ENCODE results near the gene ISYNA1. TPM values are rescaled to one million over a fixed set of nuclear protein-coding genes. Genes with fewer than 3 reads are reported as not detected.
A peak's percentile ranks its signal among the peaks of the same experiment; 100 is the strongest.

Gene ISYNA1
- total RNA-seq, 1 donor from 2014 or later: 26.0 TPM

GRCh38 chr19:18450021-18450930, 12.3 kb upstream of the ISYNA1 start:
- DNase-seq: no peak
- no peak for ATAC-seq (ENCODE audit: poor library complexity)
- intact Hi-C loops (cut with DNase I): loop anchor here (5.0 to 10.0 kb wide), 2 partner anchors 112 to 415 kb away; no protein-coding TSS in a partner anchor

- no peak for DNase-seq
- no peak for ATAC-seq (ENCODE audit: poor library complexity)
- intact Hi-C loops (cut with DNase I): no loop called here
Observed at GRCh38 chr19:18449552-18449951, 11.6 kb upstream of the ISYNA1 start.

GRCh38 chr19:18446811-18447359, 9.0 kb upstream of the ISYNA1 start:
- ATAC-seq (ENCODE audit: poor library complexity): no peak
- no peak for DNase-seq
- intact Hi-C loops (cut with DNase I): no loop called here

GRCh38 chr19:18446145-18446810, 8.3 kb upstream of the ISYNA1 start:
- DNase-seq (no peak), ATAC-seq (ENCODE audit: poor library complexity) (no peak)
- intact Hi-C loops (cut with DNase I): no loop called here

- intact Hi-C loops (cut with DNase I): no loop called here
- DNase-seq: no peak
- ATAC-seq (ENCODE audit: poor library complexity): no peak
Observed at GRCh38 chr19:18445262-18445948, 7.5 kb upstream of the ISYNA1 start.

- DNase-seq (no peak), ATAC-seq (ENCODE audit: poor library complexity) (no peak)
- intact Hi-C loops (cut with DNase I): no loop called here
Observed at GRCh38 chr19:18444513-18444912, 6.6 kb upstream of the ISYNA1 start.

GRCh38 chr19:18443831-18444230, 5.9 kb upstream of the ISYNA1 start:
- ATAC-seq (ENCODE audit: poor library complexity) (no peak), DNase-seq (no peak)
- intact Hi-C loops (cut with DNase I): no loop called here

- intact Hi-C loops (cut with DNase I): no loop called here
- no peak for ATAC-seq (ENCODE audit: poor library complexity)
- DNase-seq: no peak
Observed at GRCh38 chr19:18443406-18443805, 5.5 kb upstream of the ISYNA1 start.

- intact Hi-C loops (cut with DNase I): no loop called here
- DNase-seq: no peak
- ATAC-seq (ENCODE audit: poor library complexity): no peak
Observed at GRCh38 chr19:18442941-18443340, 5.0 kb upstream of the ISYNA1 start.

GRCh38 chr19:18441804-18442788, 4.2 kb upstream of the ISYNA1 start:
- intact Hi-C loops (cut with DNase I): no loop called here
- DNase-seq (no peak), ATAC-seq (ENCODE audit: poor library complexity) (no peak)

GRCh38 chr19:18440936-18441803, 3.2 kb upstream of the ISYNA1 start:
- DNase-seq: no peak
- ATAC-seq (ENCODE audit: poor library complexity): no peak
- intact Hi-C loops (cut with DNase I): no loop called here

- no peak for DNase-seq
- intact Hi-C loops (cut with DNase I): no loop called here
- ATAC-seq (ENCODE audit: poor library complexity): no peak
Observed at GRCh38 chr19:18440415-18440877, 2.5 kb upstream of the ISYNA1 start.

GRCh38 chr19:18439910-18440237, 1.9 kb upstream of the ISYNA1 start:
- DNase-seq (no peak), ATAC-seq (ENCODE audit: poor library complexity) (no peak)
- intact Hi-C loops (cut with DNase I): no loop called here

- intact Hi-C loops (cut with DNase I): no loop called here
- DNase-seq (no peak), ATAC-seq (ENCODE audit: poor library complexity) (no peak)
Observed at GRCh38 chr19:18439025-18439909, 1.3 kb upstream of the ISYNA1 start.

- peak; percentile 10 for ATAC-seq (ENCODE audit: poor library complexity)
- peak; percentile 63 for DNase-seq
- intact Hi-C loops (cut with DNase I): no loop called here
Observed at GRCh38 chr19:18438331-18439024, 545 bp upstream of the ISYNA1 start.
